ENCODE measurements around the gene TRIM44.

TRIM44 gene

DNA sequence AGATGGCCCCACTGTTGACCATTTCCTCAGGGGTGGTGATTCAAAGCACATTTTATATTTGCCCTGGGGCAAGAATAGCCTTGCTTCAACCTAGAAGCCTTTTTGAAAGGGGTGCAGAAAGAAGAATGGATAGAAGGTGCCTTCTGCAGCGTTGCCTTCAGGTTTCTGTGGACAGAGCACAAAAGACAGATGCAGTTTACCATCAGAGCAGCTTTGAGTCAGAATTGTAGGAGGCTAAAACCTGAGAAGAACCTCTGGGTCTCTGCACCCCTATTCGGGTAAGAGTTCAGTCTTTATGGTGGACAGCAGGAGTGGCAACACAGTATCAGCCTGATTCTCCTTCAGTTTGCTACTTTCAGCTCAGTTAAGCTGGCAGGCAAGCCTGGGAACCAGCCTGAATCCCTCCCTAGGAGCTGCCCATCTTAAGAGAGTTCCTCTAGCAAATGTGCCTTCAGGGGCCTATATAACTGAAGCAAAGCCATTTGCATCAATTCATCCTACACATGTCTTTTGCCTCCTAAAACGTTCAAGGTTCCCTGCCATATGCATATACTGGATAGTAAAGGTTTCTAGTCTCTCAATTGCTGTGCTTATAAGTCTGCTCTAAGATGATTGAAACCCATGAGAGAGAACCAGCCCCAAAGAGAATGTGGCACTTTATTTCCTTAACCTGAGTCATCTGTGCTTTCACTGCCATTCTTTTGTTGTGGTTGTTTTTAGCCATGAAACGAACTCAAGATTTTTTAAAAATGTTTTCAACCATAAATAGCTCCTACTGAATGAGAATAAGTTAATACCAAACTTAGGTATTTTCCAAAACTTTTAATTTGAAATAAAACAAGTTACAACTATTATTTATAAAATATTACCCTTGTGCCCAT lies 123.0 kb downstream of the TRIM44 start:
- no peak for DNase-seq

GRCh38 chr11:35786188-35786587 lies 123.6 kb downstream of the TRIM44 start:
- no peak for DNase-seq

GRCh38 chr11:35787013-35787504 lies 124.5 kb downstream of the TRIM44 start:
- DNase-seq = peak in 2 of 51 donors; percentile 4 to 15

DNA sequence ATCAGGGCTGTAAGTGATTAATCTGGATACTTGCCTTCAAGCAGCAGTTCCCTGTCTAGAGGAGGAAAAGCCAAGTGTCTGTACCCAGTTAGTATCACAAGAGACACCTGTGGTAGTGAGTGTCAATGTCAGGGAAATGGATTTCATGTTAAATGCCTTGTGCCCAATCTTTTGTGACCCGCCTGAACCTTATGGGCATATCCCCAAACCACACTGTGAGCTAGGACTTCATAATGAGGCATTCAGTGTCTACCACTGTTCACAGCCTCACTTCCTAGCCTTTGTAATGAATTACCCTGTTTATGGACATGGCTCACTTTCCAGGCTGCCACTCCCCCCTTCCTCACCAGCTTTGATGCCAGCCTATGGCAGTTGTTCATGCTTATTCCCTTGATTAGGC lies 125.1 kb downstream of the TRIM44 start:
- peak in 3 of 51 donors; percentile 3 to 24 (median 7) for DNase-seq

GRCh38 chr11:35791088-35791958 lies 128.7 kb downstream of the TRIM44 start:
- peak in 1 of 51 donors; percentile 47 for DNase-seq

DNA sequence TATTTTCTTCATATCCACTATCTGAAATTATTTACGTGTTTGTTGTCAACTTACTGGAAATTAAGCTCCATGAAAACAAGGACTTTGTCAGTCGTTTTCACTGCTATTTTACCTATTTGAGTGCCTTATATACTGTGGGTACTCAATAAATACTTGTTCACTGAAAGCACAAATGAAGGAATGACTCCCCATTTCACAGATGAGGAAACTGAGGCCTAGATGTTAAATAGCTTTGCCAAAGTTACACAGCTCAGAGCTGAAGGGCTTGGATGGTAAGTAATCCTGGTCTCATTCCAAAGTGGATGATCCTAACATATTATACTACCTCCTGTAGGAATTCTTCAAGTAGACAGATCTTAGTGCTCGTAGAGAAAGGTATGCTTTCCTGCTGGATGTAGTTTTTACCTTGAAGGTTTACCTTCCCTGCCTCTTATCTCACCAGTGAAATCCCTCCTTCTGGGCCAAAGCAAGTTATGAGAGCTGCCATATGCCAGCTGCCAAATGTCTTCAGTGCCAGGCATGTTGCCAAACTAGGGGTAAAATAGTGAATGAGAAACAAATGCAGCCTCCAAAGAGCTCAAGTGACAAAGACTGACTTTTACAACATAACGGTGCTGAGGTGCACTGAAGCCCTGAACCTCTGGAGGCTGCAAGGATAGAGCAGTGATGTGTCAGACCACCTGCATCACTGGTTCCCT lies 129.7 kb downstream of the TRIM44 start:
- no peak for DNase-seq

DNA sequence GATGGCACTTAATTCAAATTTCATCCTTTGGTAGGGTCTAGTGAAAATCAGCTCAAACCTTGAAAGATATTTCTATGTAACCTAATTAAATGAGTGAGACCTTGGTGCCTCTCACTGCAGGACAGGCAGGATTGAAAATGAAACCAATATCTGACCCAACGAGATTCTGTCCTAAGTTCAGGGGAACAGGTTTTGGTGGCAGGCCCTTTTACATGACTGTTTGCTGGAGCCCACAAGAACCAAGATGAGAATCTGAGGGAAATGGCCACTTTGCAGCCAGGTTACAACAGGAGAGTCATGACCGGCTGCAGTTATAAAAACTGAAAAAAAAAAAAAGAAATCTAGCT lies 130.2 kb downstream of the TRIM44 start:
- no peak for DNase-seq

DNA sequence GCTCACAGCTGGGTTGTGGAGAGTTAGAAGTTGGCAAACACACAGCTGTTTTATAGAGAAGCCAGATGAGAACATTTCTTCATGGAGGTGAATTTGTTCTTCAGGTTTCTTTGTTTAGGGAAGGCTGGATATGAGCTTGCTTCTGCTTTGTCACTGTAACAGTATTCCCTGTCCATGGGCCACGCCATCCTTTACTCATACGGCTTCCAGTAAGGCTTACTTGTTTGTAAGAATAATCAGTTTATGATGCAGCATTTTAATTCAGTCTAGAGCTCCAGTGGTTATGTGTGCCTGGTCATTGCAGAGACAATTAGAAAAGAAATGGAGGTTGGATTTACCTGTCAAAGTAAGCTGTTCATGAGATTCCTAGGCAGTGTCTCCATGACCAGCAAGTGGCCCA lies 131.8 kb downstream of the TRIM44 start:
- DNase-seq = no peak

DNA sequence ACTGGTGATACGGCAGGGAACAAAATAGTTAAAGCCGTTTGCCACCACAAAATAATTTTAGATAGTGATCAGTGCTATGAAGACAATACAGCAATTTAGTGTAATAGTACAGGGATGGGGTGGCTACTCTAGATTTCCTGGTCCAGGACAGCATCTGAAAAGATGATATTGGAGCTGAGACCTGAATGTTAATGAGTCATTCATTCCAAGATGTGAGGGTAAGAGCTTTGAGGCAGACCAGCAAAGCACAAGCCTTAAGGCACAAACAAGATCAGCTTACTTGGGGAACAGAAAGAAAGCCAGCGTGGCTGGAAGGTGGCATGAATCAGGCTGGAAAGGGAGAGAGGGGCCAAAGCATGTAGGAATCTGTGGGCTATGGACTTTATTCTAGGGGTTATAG lies 132.3 kb downstream of the TRIM44 start:
- DNase-seq = no peak

DNA sequence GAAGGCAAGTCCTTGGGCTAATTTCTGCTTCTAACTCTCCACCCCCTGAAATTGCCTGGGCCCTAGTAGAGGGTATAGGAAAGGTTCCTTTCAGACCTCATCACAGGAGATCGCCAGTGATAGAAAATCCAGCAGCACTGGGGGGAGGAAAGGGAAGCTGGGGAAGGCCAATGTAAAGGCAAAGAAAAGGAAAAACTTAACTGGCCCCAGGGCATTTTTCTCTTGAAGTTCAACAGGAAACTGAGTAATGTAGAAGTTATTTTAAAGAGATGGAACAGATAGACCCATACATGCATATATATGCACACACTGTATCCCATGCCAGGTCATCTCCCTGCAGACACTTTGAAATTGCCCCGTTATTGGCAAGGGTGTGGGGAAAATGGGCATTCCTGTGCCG lies 134.0 kb downstream of the TRIM44 start:
- DNase-seq = no peak

DNA sequence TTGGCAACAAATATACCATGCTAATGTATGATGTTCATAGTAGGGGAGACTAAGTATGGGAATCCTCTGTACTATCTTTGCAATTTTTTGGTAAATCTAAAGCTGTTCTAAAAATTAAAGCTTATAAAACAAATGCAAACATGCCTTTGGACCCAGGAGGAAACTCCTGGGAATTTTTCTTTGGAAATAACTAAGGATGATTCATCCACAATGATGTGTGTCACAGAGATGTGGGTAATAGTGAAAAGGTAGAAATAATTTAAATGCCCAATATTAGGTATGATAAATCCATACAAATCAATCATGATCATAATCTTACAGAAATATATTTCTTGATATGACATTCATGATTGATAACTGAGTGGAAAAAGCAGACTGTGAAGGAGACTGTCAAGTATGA lies 135.8 kb downstream of the TRIM44 start:
- no peak for DNase-seq

GRCh38 chr11:35798983-35799382 lies 136.4 kb downstream of the TRIM44 start:
- DNase-seq = no peak

- DNase-seq = no peak
Observed at GRCh38 chr11:35799655-35800054, 137.1 kb downstream of the TRIM44 start.

DNA sequence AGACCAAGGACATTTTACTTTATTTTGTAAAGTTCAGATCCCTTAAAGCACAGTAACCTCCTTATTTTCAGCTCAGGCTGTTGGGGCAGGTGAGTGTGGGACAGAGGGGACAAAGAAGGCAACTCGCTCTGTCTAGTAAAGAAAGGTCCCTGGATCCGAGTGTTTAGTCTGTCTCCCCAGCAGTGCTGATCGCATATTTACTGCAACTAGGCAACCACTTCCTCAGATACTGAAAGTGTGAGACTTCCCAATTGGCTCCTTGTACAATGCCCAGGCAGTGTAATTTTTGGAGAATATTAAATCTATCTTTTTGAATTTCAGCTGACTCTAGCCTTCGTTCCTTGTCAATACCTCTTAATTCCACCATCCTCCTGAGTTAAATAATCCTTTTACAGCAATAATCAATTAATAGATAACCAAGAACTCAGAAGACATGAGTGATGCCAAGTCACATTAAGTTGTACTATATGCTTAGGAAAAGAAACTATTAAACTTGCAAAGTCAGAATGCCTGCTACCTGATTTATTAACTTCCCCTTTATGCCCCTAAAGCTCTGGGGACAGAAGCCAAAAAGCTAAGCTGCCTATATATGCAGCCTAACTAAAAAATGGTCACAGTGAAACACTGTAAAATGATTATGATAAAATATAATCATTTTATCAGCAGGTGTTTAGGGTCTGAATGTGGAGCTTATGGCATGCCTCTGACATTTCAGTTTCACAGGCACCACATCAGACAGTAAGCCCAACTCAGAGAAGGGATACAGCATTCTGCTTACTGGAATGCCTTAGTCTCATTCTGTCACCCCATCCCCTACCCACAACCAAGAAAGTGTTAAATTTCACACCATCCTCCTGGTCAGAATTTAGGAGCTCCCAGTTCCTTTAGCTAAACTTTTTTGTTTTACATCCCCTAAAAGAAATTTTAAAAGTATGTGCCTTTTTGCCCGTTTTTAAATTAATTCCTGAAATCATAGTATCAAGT lies 138.7 kb downstream of the TRIM44 start:
- DNase-seq = no peak

- no peak for DNase-seq
Observed at GRCh38 chr11:35802221-35802620, 139.6 kb downstream of the TRIM44 start.

- no peak for DNase-seq
Observed at GRCh38 chr11:35802672-35803071, 140.1 kb downstream of the TRIM44 start.

DNA sequence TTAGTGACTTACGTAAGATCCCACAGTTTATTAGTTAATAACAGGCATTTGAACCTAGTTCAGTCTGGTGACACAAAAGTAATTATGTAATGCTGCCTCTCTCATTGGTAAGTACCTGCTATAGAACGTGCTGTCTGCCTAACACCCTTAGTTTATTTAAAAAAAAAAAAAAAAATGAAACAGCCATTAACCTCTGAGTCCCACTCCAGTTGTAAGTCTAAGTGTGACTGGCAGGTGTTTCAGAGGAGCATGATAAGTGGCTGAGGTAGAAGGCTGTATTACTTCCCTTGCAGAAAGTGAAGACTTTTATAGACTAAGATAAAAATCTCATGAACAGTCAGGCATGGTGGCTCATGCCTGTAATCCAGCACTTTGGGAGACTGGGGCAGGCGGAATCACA lies 140.5 kb downstream of the TRIM44 start:
- no peak for DNase-seq

DNA sequence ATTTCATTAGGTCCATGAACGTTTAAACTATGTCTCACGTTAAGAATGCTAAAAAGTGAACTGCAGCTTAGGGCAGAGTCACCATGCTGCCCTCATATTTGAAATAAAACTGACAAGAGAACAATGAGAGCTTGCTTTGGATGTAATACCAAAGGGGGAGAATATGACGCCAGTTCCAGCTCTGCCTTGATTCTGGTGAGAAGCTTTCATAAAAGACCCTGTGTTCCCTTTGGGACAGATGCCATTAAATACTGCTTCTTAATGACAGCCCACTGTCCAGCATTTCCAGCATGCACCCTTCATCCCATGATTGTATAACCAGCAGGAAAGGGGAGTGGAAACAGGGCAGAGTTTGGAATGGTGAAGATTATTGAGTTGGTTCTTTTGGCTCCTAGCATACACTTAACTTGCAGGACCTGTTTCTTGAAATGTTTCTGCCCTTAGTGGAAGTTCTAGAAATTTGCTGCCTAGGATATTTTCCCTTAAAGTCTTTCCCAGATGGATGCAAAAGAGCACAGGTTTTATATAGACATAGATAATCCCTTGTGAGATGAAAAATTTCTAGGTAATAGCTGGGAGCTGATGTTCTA lies 142.0 kb downstream of the TRIM44 start:
- peak in 21 of 51 donors; percentile 6 to 54 (median 32) for DNase-seq

GRCh38 chr11:35809561-35809960 lies 147.0 kb downstream of the TRIM44 start:
- DNase-seq = no peak

GRCh38 chr11:35810045-35810645 lies 147.6 kb downstream of the TRIM44 start:
- no peak for DNase-seq
